ENCODE results near the gene BRD3.

Gene BRD3

GRCh38 chr9:134024828-134025605 lies 42.8 kb downstream of the BRD3 start, which contains the start of gene BRD3OS:
Gene BRD3OS (plus strand): TSS chr9:134025481. CDS start chr9:134026748, 1,267 bp downstream.
- ATAC-seq (peak; percentile 91), DNase-seq (peak; percentile 93)

- ATAC-seq (no peak), DNase-seq (no peak)
Measured at GRCh38 chr9:134024214-134024792, 43.5 kb downstream of the BRD3 start.

- DNase-seq (no peak), ATAC-seq (no peak)
Measured at GRCh38 chr9:134014946-134015345, 52.9 kb downstream of the BRD3 start.

- DNase-seq (no peak), ATAC-seq (no peak)
Measured at GRCh38 chr9:134011401-134011800, 56.4 kb downstream of the BRD3 start.

GRCh38 chr9:134010310-134011173 lies 57.3 kb downstream of the BRD3 start:
- ATAC-seq (no peak), DNase-seq (no peak)

- ATAC-seq (no peak), DNase-seq (no peak)
Measured at GRCh38 chr9:134007571-134007970, 60.3 kb downstream of the BRD3 start.

- no peak for ATAC-seq
Measured at GRCh38 chr9:134007150-134007549, 60.7 kb downstream of the BRD3 start.

GRCh38 chr9:134005381-134005780 lies 62.4 kb downstream of the BRD3 start:
- no peak for DNase-seq
- no peak for ATAC-seq

More at GRCh38 chr9:134007150-134007549, 60.7 kb downstream of the BRD3 start:
- no peak for DNase-seq

- DNase-seq, result no peak
- no peak for ATAC-seq
Measured at GRCh38 chr9:134004881-134005280, 62.9 kb downstream of the BRD3 start.

- DNase-seq (no peak), ATAC-seq (no peak)
Measured at GRCh38 chr9:134004131-134004873, 63.5 kb downstream of the BRD3 start.

GRCh38 chr9:134003237-134003636 lies 64.6 kb downstream of the BRD3 start:
- ATAC-seq (no peak), DNase-seq (no peak)

GRCh38 chr9:134002796-134003195 lies 65.0 kb downstream of the BRD3 start:
- DNase-seq, result no peak

GRCh38 chr9:133999851-134000265 lies 68.0 kb downstream of the BRD3 start:
- DNase-seq (no peak), ATAC-seq (no peak)

More at GRCh38 chr9:134002796-134003195, 65.0 kb downstream of the BRD3 start:
- no peak for ATAC-seq

GRCh38 chr9:133998915-133999595 lies 68.8 kb downstream of the BRD3 start:
- ATAC-seq, result no peak
- DNase-seq, result no peak

GRCh38 chr9:133997584-133997983 lies 70.2 kb downstream of the BRD3 start:
- no peak for DNase-seq
- ATAC-seq, result no peak

GRCh38 chr9:133996531-133997520 lies 71.0 kb downstream of the BRD3 start:
- no peak for ATAC-seq
- DNase-seq, result no peak

GRCh38 chr9:133995012-133995896 lies 72.6 kb downstream of the BRD3 start:
- DNase-seq, result no peak

GRCh38 chr9:133994353-133995011 lies 73.3 kb downstream of the BRD3 start:
- DNase-seq (peak; percentile 90), ATAC-seq (peak; percentile 25)

More at GRCh38 chr9:133995012-133995896, 72.6 kb downstream of the BRD3 start:
- ATAC-seq, result no peak
